WTC11 (cell line): Measurements from ENCODE around the gene TRAF3IP3. TPM values are rescaled to one million over a fixed set of nuclear protein-coding genes. Genes with fewer than 3 reads are reported as not detected.

Experiments
- ATAC-seq: fragments of 200-7000 bp; cut with Tn5 transposase; 2 replicates; pipeline ENCODE4 v1.10.0; 2021; ENCODE audit warnings: mild to moderate bottlenecking, moderate library complexity
- CTCF ChIA-PET: fragments of 300-600 bp; sonication (Branson Sonifier 250); formaldehyde crosslinking; loops from one replicate; lab custom pipeline; 2021; ENCODE audit warnings: antibody characterized with exemption; lab: Charles Lee
- POLR2A ChIA-PET: fragments of 350-600 bp; sonication (Branson Sonifier 250); formaldehyde crosslinking; loops from one replicate; lab custom pipeline; 2021; ENCODE audit warnings: antibody characterized with exemption; lab: Charles Lee
- DNase-seq: peaks from one replicate; pipeline ENCODE4 v3.0.0; 2021; ENCODE audit warnings: low spot score
- H3K27ac Mint-ChIP-seq: 2 replicates; pipeline ENCODE4 v1.8.0; 2021; ENCODE audit warnings: mixed read lengths
- H3K27me3 Mint-ChIP-seq: 2 replicates; pipeline ENCODE4 v1.8.0; 2021; ENCODE audit warnings: low read depth, mild to moderate bottlenecking, moderate library complexity, mixed read lengths
- H3K36me3 Mint-ChIP-seq: 2 replicates; pipeline ENCODE4 v1.8.0; 2021; ENCODE audit warnings: mixed read lengths
- H3K4me1 Mint-ChIP-seq: 2 replicates; pipeline ENCODE4 v1.8.0; 2022; ENCODE audit warnings: mixed read lengths
- H3K4me3 Mint-ChIP-seq: 2 replicates; pipeline ENCODE4 v1.8.0; 2021; ENCODE audit warnings: mild to moderate bottlenecking, moderate library complexity, mixed read lengths
- H3K9me3 Mint-ChIP-seq: 2 replicates; pipeline ENCODE4 v1.8.0; 2021; ENCODE audit warnings: mixed read lengths
- AFF4 ChIP-seq: sonication (generic); formaldehyde crosslinking; IDR thresholded peaks from 2 replicates; pipeline ENCODE4 v1.8.1; 2023; ENCODE audit warnings: mild to moderate bottlenecking, missing genetic modification reagents, borderline replicate concordance
- CTCF ChIP-seq: fragments of 200-600 bp; IDR thresholded peaks from 2 replicates; pipeline ENCODE4 v1.8.0; 2022; ENCODE audit warnings: antibody characterized with exemption
- E2F1 ChIP-seq: sonication (generic); formaldehyde crosslinking; IDR thresholded peaks from 2 replicates; pipeline ENCODE4 v1.8.0; 2022; ENCODE audit warnings: mild to moderate bottlenecking, missing genetic modification reagents
- ERG ChIP-seq: fragments of 250-450 bp; sonication (Bioruptor Pico); IDR thresholded peaks from 2 replicates; pipeline ENCODE4 v1.8.0; 2021; ENCODE audit warnings: mild to moderate bottlenecking
- ESRRA ChIP-seq: sonication (generic); formaldehyde crosslinking; IDR thresholded peaks from 2 replicates; pipeline ENCODE4 v1.8.1; 2022; ENCODE audit warnings: mild to moderate bottlenecking, missing genetic modification reagents, borderline replicate concordance
- FOXJ3 ChIP-seq: sonication (generic); formaldehyde crosslinking; IDR thresholded peaks from 2 replicates; pipeline ENCODE4 v1.9.0; 2021; ENCODE audit warnings: missing genetic modification reagents, mild to moderate bottlenecking, borderline replicate concordance
- FOXP1 ChIP-seq: sonication (generic); formaldehyde crosslinking; IDR thresholded peaks from 2 replicates; pipeline ENCODE4 v1.8.0; 2022; ENCODE audit warnings: missing genetic modification reagents, mild to moderate bottlenecking, moderate library complexity, borderline replicate concordance
- HMGXB4 ChIP-seq: sonication (generic); formaldehyde crosslinking; IDR thresholded peaks from 2 replicates; pipeline ENCODE4 v1.8.1; 2023; ENCODE audit warnings: mild to moderate bottlenecking, moderate library complexity, missing genetic modification reagents
- IRF2 ChIP-seq: sonication (generic); formaldehyde crosslinking; IDR thresholded peaks from 2 replicates; pipeline ENCODE4 v1.8.0; 2022; ENCODE audit warnings: low read depth, missing genetic modification reagents, borderline replicate concordance
- RELA ChIP-seq: sonication (generic); formaldehyde crosslinking; IDR thresholded peaks from 2 replicates; pipeline ENCODE4 v1.8.1; 2022; ENCODE audit warnings: missing genetic modification reagents, mild to moderate bottlenecking, borderline replicate concordance
- RORB ChIP-seq: fragments of 250-450 bp; sonication (Bioruptor Pico); IDR thresholded peaks from 2 replicates; pipeline ENCODE4 v1.9.0; 2021; ENCODE audit warnings: mild to moderate bottlenecking
- SMAD3 ChIP-seq: sonication (generic); formaldehyde crosslinking; IDR thresholded peaks from 2 replicates; pipeline ENCODE4 v1.8.0; 2022; ENCODE audit warnings: missing genetic modification reagents, mild to moderate bottlenecking, borderline replicate concordance
- USF2 ChIP-seq: sonication (generic); formaldehyde crosslinking; IDR thresholded peaks from 2 replicates; pipeline ENCODE4 v1.8.1; 2023; ENCODE audit warnings: mild to moderate bottlenecking, missing genetic modification reagents, moderate library complexity
- ZMAT4 ChIP-seq: fragments of 250-450 bp; sonication (Bioruptor Pico); IDR thresholded peaks from 2 replicates; pipeline ENCODE4 v1.9.0; 2021; ENCODE audit warnings: mild to moderate bottlenecking
- total RNA-seq: library from RNA; stranded (reverse); gene quantifications from 3 replicates; pipeline ENCODE4 v1.2.3, GENCODE V29; 2021

TRAF3IP3 gene
- total RNA-seq, 1 experiment from 2014 or later, result 0.74 TPM

- no peak for ATAC-seq
- POLR2A ChIA-PET, result no interaction called here
- H3K9me3 Mint-ChIP-seq, result no peaks in the 10 kb centered on the region
- H3K4me1 Mint-ChIP-seq, result no peaks in the 10 kb centered on the region
- no peak overlapping the region for H3K27ac Mint-ChIP-seq
- CTCF ChIA-PET, result interaction anchor here (1.7 kb wide), 1 partner anchor 27 kb away, joined by 8 read pairs; no protein-coding TSS in a partner anchor
- no peak overlapping the region for H3K4me3 Mint-ChIP-seq
- DNase-seq, result no peak
- TF ChIP-seq CTCF (no peak), IRF2 (CRISPR knock-in tag) (no peak), RELA (CRISPR knock-in tag) (no peak), ESRRA (CRISPR knock-in tag) (no peak), HMGXB4 (CRISPR knock-in tag) (no peak), ZMAT4 (CRISPR knock-in tag) (no peak), FOXJ3 (CRISPR knock-in tag) (no peak)
- no peaks in the 10 kb centered on the region for H3K36me3 Mint-ChIP-seq
- H3K27me3 Mint-ChIP-seq, result peaks cover 4% of the 10 kb centered on the region
Observed at GRCh38 chr1:209775678-209776077, 19.8 kb downstream of the TRAF3IP3 start.

GRCh38 chr1:209777587-209777986 lies 21.7 kb downstream of the TRAF3IP3 start:
- Mint-ChIP-seq H3K36me3 (no peaks in the 10 kb centered on the region; the same call in 1 of the 2 replicates), H3K4me1 (no peaks in the 10 kb centered on the region), H3K9me3 (no peaks in the 10 kb centered on the region), H3K4me3 (no peak overlapping the region), H3K27me3 (peaks cover 4% of the 10 kb centered on the region), H3K27ac (no peak overlapping the region)
- ChIA-PET CTCF (interaction anchor here (1.7 kb wide), 1 partner anchor 30 kb away, joined by 5 read pairs; no protein-coding TSS in a partner anchor), POLR2A (no interaction called here)
- DNase-seq (no peak), ATAC-seq (no peak)
- TF ChIP-seq ERG (CRISPR knock-in tag) (no peak), SMAD3 (no peak), RORB (CRISPR knock-in tag) (no peak), E2F1 (CRISPR knock-in tag) (no peak), USF2 (no peak), AFF4 (no peak), FOXP1 (no peak)
